IMR-90 (cell line): ENCODE results near the gene FAM171A1. TPM values are rescaled to one million over a fixed set of nuclear protein-coding genes. Genes with fewer than 3 reads are reported as not detected.

Experiments
- ATAC-seq: fragments of 200-7000 bp; cut with Tn5 transposase; 2 replicates; pipeline ENCODE4 v1.9.1; 2020; ENCODE audit warnings: low read depth, mild to moderate bottlenecking, moderate library complexity
- BruUV-seq: library from RNA; stranded (reverse); fragments of 400-500 nt; replicated peaks from 2 replicates; lab custom pipeline; 2021; lab: Mats Ljungman, UMichigan
- CTCF ChIA-PET: fragments of 300-600 bp; formaldehyde crosslinking; extraction: SDS; loops from one replicate; lab custom pipeline; 2021; ENCODE audit warnings: antibody characterized with exemption; lab: Yijun Ruan, JAX
- POLR2A ChIA-PET: fragments of 300-600 bp; sonication (Branson Sonifier 250); formaldehyde crosslinking; loops from one replicate; lab custom pipeline; 2022; ENCODE audit warnings: antibody characterized with exemption; ENCODE audit not compliant: unreplicated experiment; lab: Charles Lee
- DNase-seq: peaks from one replicate; pipeline ENCODE4 v3.0.0; 2013
- H2AFZ ChIP-seq: replicated peaks from 2 replicates; pipeline ENCODE3; 2013; ENCODE audit warnings: low read length, mild to moderate bottlenecking; ENCODE audit not compliant: poor library complexity
- H2AK5ac ChIP-seq: 2 replicates; pipeline ENCODE4 v1.6.1; 2013; ENCODE audit warnings: low read depth, low read length, inconsistent platforms
- H2AK9ac ChIP-seq: replicated peaks from 2 replicates; pipeline ENCODE3; 2013; ENCODE audit warnings: mild to moderate bottlenecking, low read depth, low read length, moderate library complexity; ENCODE audit not compliant: poor library complexity
- H2BK120ac ChIP-seq: 2 replicates; pipeline ENCODE4 v1.6.1; 2013; ENCODE audit warnings: low read depth, low read length, inconsistent platforms
- H2BK15ac ChIP-seq: 3 replicates; pipeline ENCODE4 v1.6.1; 2013; ENCODE audit warnings: low read depth, low read length, inconsistent platforms
- H2BK20ac ChIP-seq: 2 replicates; pipeline ENCODE4 v1.6.1; 2013; ENCODE audit warnings: low read depth, mild to moderate bottlenecking, inconsistent platforms, low read length, moderate library complexity
- H2BK5ac ChIP-seq: 2 replicates; pipeline ENCODE4 v1.6.1; 2013; ENCODE audit warnings: mild to moderate bottlenecking, low read depth, low read length, inconsistent platforms; ENCODE audit not compliant: poor library complexity, severe bottlenecking
- H3K14ac ChIP-seq: replicated peaks from 2 replicates; pipeline ENCODE4 v1.6.1; 2013; ENCODE audit warnings: low read depth, low read length, inconsistent platforms
- H3K18ac ChIP-seq: 2 replicates; pipeline ENCODE4 v1.6.1; 2013; ENCODE audit warnings: low read depth, low read length, control low read depth
- H3K23ac ChIP-seq: 2 replicates; pipeline ENCODE4 v1.6.1; 2013; ENCODE audit warnings: low read depth, low read length, inconsistent platforms
- H3K27ac ChIP-seq: 2 replicates; pipeline ENCODE4 v1.5.1; 2013; ENCODE audit warnings: mild to moderate bottlenecking, control low read depth, low read length; ENCODE audit not compliant: insufficient read depth
- H3K27me3 ChIP-seq: 2 replicates; pipeline ENCODE4 v1.6.1; 2013; ENCODE audit warnings: low read length; ENCODE audit not compliant: control insufficient read depth, insufficient read depth
- H3K36me3 ChIP-seq: 2 replicates; pipeline ENCODE4 v1.6.1; 2013; ENCODE audit warnings: low read length, mixed read lengths; ENCODE audit not compliant: control insufficient read depth, insufficient read depth
- H3K4ac ChIP-seq: 2 replicates; pipeline ENCODE4 v1.6.1; 2013; ENCODE audit warnings: low read depth, low read length, inconsistent platforms
- H3K4me1 ChIP-seq: 2 replicates; pipeline ENCODE4 v1.6.1; 2013; ENCODE audit warnings: low read length, mixed read lengths; ENCODE audit not compliant: control insufficient read depth, insufficient read depth
- H3K4me2 ChIP-seq: 2 replicates; pipeline ENCODE4 v1.6.1; 2013; ENCODE audit warnings: low read depth, mild to moderate bottlenecking, control low read depth, low read length, moderate library complexity
- H3K4me3 ChIP-seq: 2 replicates; pipeline ENCODE4 v1.5.1; 2013; ENCODE audit warnings: low read depth, mild to moderate bottlenecking, control low read depth, low read length, moderate library complexity; ENCODE audit not compliant: insufficient read depth
- H3K56ac ChIP-seq: 2 replicates; pipeline ENCODE4 v1.6.1; 2013; ENCODE audit warnings: low read length, inconsistent platforms; ENCODE audit not compliant: insufficient read depth; ENCODE audit errors: extremely low read depth
- H3K79me1 ChIP-seq, 2 experiments: 2 replicates each; pipeline ENCODE4 v1.6.1; 2013; ENCODE audit warnings: low read length in 2 of 2, inconsistent platforms in 1 of 2, low read depth in 1 of 2
- H3K9ac ChIP-seq: 2 replicates; pipeline ENCODE4 v1.6.1; 2013; ENCODE audit warnings: low read depth, low read length, control low read depth
- H3K9me1 ChIP-seq: 2 replicates; pipeline ENCODE4 v1.6.1; 2013; ENCODE audit warnings: low read length, inconsistent platforms; ENCODE audit not compliant: insufficient read depth
- H3K9me3 ChIP-seq: 2 replicates; pipeline ENCODE4 v1.6.1; 2013; ENCODE audit warnings: low read length; ENCODE audit not compliant: control insufficient read depth, insufficient read depth
- H4K20me1 ChIP-seq: 2 replicates; pipeline ENCODE4 v1.6.1; 2013; ENCODE audit warnings: low read length, inconsistent platforms; ENCODE audit not compliant: insufficient read depth
- H4K5ac ChIP-seq: 2 replicates; pipeline ENCODE4 v1.6.1; 2013; ENCODE audit warnings: mild to moderate bottlenecking, low read depth, low read length, control low read depth
- H4K8ac ChIP-seq, 2 experiments: 2 replicates each; pipeline ENCODE4 v1.6.1; 2013; ENCODE audit warnings: low read depth in 2 of 2, low read length in 2 of 2, control low read depth in 1 of 2, inconsistent platforms in 1 of 2
- H4K91ac ChIP-seq: 2 replicates; pipeline ENCODE4 v1.6.1; 2013; ENCODE audit warnings: low read depth, low read length, inconsistent platforms; ENCODE audit not compliant: insufficient read depth
- BHLHE40 ChIP-seq: fragments of 150-350 bp; IDR thresholded peaks from 2 replicates; pipeline ENCODE4 v1.6.1; 2016; ENCODE audit warnings: mild to moderate bottlenecking, low read depth, low read length
- MAFK ChIP-seq: IDR thresholded peaks from 2 replicates; pipeline ENCODE4 v1.6.1; 2012; ENCODE audit warnings: low read depth, low read length, improper control_type of control experiment
- MAZ ChIP-seq: IDR thresholded peaks from 2 replicates; pipeline ENCODE4 v1.6.1; 2012; ENCODE audit warnings: low read depth, mild to moderate bottlenecking, low read length, improper control_type of control experiment, moderate library complexity, borderline replicate concordance
- RCOR1 ChIP-seq: IDR thresholded peaks from 2 replicates; pipeline ENCODE4 v1.6.1; 2012; ENCODE audit warnings: mild to moderate bottlenecking, low read length, improper control_type of control experiment; ENCODE audit not compliant: insufficient replicate concordance
- RFX5 ChIP-seq: IDR thresholded peaks from 2 replicates; pipeline ENCODE4 v1.8.0; 2012; ENCODE audit warnings: low read depth, mild to moderate bottlenecking, low read length, moderate library complexity
- SMC3 ChIP-seq: fragments of 150-350 bp; IDR thresholded peaks from 2 replicates; pipeline ENCODE4 v1.6.1; 2016; ENCODE audit warnings: low read depth, mild to moderate bottlenecking, antibody characterized with exemption, low read length, moderate library complexity
- WGBS, 2 experiments: methylation state at CpG; one replicate each; pipeline versions ENCODE4 v1.1.5 to v1.1.7; 2013; ENCODE audit warnings: missing lambda C conversion rate in 2 of 2; ENCODE audit not compliant: insufficient read length in 1 of 2; ENCODE audit errors: extremely low coverage in 2 of 2; 5-methylcytosine and 5-hydroxymethylcytosine counted together
- dilution Hi-C: fragments of 300-500 bp; cut with HindIII; formaldehyde crosslinking; loops from one replicate; pipeline ENCODE4 v1.14.3; 2018; ENCODE audit warnings: low sequenced_read_pairs; ENCODE audit not compliant: unreplicated experiment
- in situ Hi-C: fragments of 300-500 bp; cut with MboI; formaldehyde crosslinking; loops from 3 replicates; pipeline ENCODE4 v1.14.3; 2019; ENCODE audit warnings: low sequenced_read_pairs, inconsistent platforms, mixed read lengths
- intact Hi-C: fragments of 100-400 bp; cut with micrococcal nuclease; formaldehyde crosslinking; loops from 2 replicates; pipeline ENCODE4 v1.10.0; 2022
- polyA plus RNA-seq, 3 experiments: library from polyadenylated mRNA; depleted of rRNA; stranded (reverse); fragments of >200 nt; gene quantifications; 2 replicates each; pipeline ENCODE4 v1.2.3, GENCODE V29; 2012; ENCODE audit warnings: low replicate concordance in 1 of 3
- total RNA-seq: library from RNA; depleted of rRNA; stranded (reverse); fragments of >200 nt; gene quantifications from 2 replicates; pipeline ENCODE4 v1.2.3, GENCODE V29; 2012

FAM171A1 gene
- total and polyA plus RNA-seq, 2 of the 4 experiments (the other 2 are of a cell fraction), result 20.3 to 30.6 TPM

GRCh38 chr10:15201589-15202300 lies 169.3 kb downstream of the FAM171A1 start:
- Histone ChIP-seq H2AFZ (peak overlapping the region; percentile 0), H2BK5ac (peak overlapping the region; percentile 73), H3K4me3 (peak overlapping the region; percentile 3; the same call in 1 of the 2 replicates), H2AK5ac (peak overlapping the region; percentile 76; the same call in 1 of the 2 replicates), H3K27ac (peak overlapping the region; percentile 79), H2BK20ac (peak overlapping the region; percentile 88), H3K9me3 (no peaks in the 10 kb centered on the region), H3K18ac (peak overlapping the region; percentile 91; the same call in 1 of the 2 replicates), H3K9ac (peak overlapping the region; percentile 4; the same call in 1 of the 2 replicates), H4K8ac (peak overlapping the region; percentile 63 to 80), H3K4ac (peak overlapping the region; percentile 88), H2BK120ac (peak overlapping the region; percentile 87), H2AK9ac (no peak overlapping the region), H4K5ac (peak overlapping the region; percentile 85; the same call in 1 of the 2 replicates), H3K27me3 (no peaks in the 10 kb centered on the region), H3K9me1 (peaks cover 19% of the 10 kb centered on the region), H3K4me1 (peaks cover 26% of the 10 kb centered on the region), H3K56ac (peak overlapping the region; percentile 64), H3K36me3 (no peaks in the 10 kb centered on the region), H3K4me2 (peak overlapping the region; percentile 90), H4K20me1 (no peaks in the 10 kb centered on the region), H2BK15ac (peak overlapping the region; percentile 57; the same call in 2 of the 3 replicates), H3K79me1 (peaks cover 0 to 4% of the 10 kb centered on the region in 2 experiments; a peak in 2 of 4 replicates), H3K23ac (peak overlapping the region; percentile 61), H3K14ac (peak overlapping the region; percentile 15), H4K91ac (peak overlapping the region; percentile 86)
- in situ Hi-C loops (no loop called here), dilution Hi-C loops (no loop called here), intact Hi-C loops (no loop called here)
- ChIA-PET POLR2A (interaction anchor here (0.6 kb wide), 1 partner anchor 164 kb away, joined by 4 read pairs; no protein-coding TSS in a partner anchor), CTCF (interaction anchor here (1.4 kb wide), 1 partner anchor 33 kb away, joined by 3 read pairs; the partner anchor contains the start of gene NMT2)
- no CpG with 5 or more reads among the region's 6 CpGs for WGBS, 2 experiments
- DNase-seq (peak; percentile 50), ATAC-seq (peak; percentile 59)
- no TSS peak for BruUV-seq
- TF ChIP-seq RCOR1, result no peak
- TF ChIP-seq RFX5, result no peak
- no peak for TF ChIP-seq BHLHE40
- TF ChIP-seq SMC3, result no peak
- TF ChIP-seq MAZ, result no peak
- TF ChIP-seq MAFK, result no peak
